NCI-H187 treated with DMSO at 0.1 percent for 48 hours (cell line): ENCODE results near the gene IDS.
"Not testable (repeated sequence)": the region's sequence is repeated elsewhere in the genome, so short reads cannot be mapped to it uniquely, and the experiment has no call there.

Experiments
- DNase-seq: peaks from one replicate; lab custom pipeline; 2025; lab: John Stamatoyannopoulos, UW

Gene IDS

DNA sequence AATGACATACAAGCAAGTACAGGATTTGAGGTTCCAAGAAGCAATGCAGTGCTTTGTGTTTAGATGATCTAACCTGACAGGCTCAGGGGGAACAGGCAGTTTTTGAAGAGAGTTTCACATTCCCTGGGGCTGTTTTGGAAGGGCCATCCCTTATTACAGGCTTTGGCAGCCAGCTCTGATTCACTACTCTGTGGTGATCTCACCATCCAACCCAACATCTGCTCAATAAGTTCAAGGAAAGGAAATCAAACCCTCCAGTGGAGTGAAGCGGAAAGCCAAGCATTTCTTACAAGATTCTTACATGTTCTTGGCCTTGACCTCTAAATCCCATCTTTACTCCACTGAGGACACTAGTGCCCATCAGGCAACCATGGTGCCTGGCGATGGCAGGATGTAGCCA is 7.5 kb downstream of the IDS start:
- DNase-seq = no peak

DNA sequence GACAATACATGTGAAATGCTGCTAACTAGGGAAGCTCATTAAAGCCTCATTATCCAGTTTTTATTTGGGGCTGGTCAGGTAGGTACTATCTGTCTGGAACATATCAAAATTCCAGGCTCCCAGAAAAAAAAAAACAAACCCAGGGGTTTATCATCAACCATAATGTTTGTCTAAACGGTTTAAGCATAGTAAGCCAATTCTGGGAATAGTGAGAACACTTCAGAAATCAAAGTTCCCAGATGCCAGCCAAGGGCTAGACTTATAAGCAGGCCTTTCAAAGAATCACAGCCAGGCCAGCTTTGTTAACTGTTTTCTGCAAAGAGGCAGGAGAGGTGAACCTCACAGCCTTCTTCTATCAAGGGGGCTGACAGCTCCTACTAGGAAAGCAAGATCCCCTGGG is 8.1 kb downstream of the IDS start:
- no peak for DNase-seq

DNA sequence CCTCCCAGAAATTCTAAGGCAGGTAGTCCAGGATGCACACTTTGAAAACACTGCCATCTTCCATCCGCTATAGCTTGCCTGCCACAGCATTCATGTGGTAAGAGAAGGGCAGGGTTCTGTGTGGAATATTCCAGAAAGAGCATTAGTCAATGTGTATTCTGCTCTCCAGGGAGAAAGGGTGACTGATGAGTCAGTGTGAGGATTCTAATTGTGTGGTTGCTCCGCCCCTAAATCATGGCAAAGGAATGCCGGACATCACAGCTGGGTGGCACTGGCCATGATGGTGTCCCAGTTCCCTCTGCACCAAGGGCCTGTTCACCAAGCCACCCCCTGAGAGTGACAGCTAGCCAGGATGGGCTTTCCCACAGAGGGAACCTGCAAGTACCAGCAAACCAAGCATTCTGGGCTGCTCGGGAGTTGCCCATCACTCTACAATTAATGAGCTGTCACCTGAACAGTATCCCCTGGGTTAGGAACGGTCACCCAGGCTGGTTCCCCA is 9.5 kb downstream of the IDS start:
- DNase-seq = no peak

DNA sequence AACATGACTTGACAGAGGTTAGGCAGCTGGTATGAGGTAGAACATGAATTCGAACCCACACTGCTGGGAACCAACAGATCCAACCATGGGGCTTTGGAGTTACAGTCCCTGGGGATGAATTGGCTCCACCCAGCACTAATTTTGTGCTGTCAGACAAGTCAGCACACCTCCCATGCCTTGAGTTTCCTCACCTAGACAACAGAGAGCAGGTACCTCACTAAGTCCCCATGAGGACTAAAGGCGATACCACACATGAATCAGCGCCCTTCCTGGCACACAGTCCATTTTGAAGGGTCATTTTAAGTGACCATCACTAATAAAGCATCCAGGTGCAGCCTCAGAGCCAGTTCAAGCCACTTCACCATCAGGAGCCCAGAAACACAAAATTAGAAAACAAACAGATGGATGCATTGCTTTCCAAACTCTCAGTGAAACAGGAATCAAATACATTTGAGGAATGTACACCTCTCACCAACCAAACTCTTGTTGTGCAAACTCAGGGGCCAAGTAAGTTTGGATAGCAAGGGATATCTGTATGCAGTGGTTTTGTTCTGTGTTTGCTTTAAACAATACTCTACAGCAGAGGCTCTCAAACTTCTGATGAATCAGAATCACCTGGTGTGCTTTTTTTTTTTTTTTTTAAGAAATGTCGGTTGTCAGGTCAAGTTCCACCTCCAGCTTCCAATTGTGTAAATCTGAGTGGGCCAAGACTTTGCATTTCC is 10.1 kb downstream of the IDS start:
- DNase-seq = no peak

DNA sequence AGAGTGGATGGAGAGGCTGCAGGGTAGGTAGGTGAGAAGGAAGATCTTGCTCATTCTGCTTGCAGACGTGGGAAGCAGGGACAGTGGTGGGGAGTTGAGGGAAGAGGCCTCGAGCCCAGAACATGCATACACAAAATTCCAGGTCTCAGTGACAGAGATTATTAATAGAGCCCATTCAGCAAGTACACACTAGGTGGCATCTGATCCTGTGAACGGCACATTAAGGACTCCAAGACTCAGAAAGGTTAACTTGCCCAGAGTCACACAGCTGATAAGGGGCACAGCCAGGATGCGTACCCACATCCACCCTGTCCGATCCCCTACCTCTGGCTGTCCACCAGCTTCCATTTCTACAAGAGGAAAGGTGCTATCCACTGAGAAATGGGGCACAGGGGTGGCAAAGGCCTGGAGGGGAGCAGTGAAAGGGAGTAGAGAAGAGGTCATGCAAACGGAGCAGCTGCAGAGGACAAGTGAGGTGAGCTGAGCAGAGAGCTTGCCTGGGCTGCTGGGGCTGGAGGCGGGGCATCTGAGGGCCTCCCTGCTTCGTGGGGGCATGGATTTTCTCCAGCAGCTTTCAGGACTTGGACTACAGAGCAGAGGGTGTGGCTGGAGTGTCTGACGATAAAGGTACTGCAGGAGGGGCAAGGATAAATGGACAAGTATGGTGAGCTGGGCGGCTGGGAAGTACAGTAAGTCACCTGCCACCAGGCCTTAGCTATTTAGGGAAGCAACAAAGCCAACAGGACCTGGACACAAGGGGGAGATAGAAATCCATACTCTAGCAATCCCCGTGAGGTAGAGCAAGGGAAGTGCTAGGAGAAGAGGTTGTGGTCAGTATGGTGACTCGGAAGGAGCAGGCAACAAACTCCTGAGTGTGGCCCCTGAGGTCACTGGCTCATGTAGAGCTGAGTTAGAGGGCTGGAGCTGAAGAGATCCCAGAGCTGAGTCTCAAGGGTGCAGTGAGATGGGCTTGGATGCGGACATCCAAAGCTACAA is 11.2 kb downstream of the IDS start:
- no peak for DNase-seq

DNA sequence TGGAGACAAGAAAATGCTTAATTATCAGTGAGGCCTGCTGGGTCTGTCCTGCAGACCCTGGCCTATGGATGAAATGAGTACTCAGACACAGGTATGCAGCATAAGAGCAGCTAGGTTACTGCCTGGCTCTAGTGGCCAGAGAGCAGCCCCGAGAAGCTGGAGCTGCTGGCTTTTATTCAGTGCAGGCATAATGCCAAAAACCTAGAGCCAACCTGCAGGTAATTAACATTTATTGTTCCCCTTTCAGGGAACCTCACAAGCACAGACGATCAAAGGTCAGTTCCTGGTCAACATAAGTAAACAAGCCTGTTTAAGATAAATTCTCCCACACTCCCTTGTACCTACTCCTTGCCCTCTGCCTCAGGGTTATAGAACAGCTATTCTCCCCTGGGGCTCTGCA is 13.3 kb downstream of the IDS start:
- no peak for DNase-seq

DNA sequence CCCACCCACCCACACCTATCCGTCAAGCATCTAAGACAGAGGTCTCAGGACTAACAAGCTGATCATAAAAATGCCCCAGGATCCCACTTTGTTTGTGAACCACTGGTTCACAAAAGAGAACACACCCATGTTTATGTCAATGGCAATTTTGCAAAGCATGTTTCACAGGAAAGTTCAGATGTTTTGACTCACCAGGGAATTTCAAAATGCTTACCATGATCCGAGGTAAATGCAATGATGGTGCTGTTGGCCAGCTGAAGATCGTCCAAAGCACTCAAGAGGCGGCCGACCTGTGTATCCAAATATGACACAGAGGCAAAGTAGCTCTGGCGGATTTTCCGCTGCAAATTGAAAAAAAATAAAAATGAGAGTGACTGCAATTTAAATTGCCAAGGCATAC is 15.0 kb downstream of the IDS start:
- no peak for DNase-seq

DNA sequence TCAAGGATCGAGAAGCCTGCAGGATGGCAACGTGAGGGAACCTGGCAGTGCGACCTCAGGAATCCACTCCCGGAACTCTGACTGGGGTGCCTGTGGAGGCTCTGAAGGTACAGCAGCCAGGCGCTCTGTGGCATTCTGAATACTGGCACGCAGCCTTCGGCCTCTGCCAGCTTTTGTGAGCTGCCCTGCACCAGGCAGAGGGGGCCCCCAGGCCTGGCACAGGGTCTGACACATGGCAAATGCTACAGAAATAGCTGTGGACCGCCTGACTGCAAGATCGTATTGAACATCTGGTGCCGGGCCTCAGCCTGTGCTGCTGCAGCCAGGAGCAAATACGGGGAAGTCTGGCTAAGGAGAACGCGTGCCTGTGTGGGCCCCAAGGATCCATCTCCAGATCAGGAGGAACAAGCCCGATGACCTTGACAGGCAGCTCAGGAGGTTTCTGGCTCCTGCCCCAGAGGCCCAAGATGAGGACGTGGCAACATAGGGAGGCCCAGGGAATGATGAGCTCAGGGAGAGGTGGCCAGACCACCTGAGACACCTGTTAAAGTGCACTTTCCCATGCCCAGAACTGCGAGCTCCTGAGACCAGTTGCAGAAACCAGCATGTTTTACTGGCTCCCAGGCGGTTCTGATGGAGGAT is 16.6 kb downstream of the IDS start:
- not testable (repeated sequence) for DNase-seq

DNA sequence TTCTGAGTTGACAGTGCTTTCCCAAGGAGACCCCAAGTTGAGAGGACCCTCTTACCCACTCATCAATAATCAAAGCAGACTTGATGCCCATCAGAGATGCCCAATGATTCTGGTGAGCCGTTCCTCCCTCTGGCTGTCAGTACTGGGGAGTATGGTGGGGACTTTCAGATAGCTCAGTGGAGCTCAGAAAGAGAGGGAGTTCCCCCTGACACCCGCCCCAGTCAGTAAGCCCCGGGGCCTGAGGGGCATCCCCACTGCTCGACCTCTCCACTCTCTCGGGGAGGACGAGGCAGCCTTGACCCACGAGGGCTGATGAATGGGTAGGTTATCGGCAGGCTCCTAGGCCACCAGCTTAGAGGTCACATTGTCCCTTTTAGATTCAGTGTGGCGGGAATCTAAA is 17.1 kb downstream of the IDS start:
- not testable (repeated sequence) for DNase-seq

DNA sequence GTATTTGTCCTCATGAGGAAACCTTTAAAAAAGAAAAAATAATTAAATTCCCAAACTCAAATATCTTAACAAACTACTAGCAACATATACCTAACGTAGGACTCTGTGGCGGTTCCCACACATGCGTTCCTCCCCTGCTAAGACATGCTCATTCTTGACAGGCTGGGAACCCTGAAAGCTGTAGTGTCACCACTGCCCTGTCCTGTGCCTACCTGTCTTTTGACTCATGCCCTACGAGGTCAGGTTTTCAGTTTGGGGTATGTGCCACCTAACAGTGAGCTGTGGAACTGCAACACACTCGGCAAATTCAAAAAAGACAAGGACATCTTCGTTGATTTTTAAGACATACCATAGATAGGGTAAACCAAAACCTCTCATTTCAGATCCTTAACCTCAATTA is 17.8 kb downstream of the IDS start:
- no peak for DNase-seq

DNA sequence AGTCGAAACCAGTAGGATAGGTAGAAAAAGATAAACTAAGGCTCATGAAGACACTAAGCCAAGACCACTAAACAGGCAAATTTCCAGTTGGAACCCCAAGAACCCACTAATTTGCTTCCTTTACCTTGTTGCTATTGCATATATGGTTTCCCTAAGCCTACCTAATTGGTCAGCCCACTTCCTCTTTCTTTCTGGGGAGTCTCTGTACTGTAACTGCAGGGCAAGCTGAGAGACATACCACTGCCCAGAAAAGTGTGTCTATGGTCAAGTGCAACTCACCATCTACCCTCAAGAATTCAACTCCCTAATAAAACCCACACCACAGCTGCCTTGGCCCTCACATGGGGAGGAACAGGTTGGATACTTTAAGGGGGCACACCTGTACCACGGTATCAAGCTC is 28.6 kb downstream of the IDS start:
- DNase-seq = no peak

DNA sequence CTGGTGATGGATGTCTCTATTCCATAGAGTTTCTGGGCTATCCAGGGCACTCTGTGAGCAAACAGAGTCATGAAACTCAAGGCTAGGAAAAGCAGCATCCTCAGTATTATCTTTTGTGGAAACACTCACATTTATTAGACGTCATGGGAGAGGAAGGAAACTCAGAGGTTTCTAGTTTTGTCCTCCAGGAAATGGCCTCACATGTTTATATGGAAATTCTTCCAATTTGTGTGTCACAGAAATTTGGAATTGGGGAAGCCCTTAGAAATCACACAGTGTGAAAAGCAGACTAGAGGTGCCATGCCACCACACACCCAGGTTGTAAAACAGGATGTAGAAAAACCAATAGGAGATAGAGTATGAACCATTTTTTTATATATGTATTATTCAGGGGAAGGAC is 31.1 kb downstream of the IDS start:
- no peak for DNase-seq

DNA sequence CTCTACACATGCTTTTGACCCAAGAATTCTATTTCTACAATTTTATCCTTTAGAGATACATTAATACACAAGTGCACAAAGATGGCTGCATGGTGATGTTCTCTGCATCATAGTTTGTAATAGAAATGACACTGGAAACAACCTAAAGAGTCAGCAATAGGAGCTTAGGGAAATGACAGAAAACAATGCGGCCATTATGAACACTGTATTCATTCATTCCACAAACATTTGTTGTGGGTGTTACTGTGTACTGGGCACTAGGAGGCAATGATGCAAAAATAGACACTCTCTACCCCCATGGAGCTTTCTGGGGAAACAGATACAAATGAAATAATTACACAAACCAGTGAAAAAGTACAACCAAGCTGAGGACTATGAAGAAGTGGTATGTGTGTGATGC is 32.0 kb downstream of the IDS start:
- DNase-seq = no peak

DNA sequence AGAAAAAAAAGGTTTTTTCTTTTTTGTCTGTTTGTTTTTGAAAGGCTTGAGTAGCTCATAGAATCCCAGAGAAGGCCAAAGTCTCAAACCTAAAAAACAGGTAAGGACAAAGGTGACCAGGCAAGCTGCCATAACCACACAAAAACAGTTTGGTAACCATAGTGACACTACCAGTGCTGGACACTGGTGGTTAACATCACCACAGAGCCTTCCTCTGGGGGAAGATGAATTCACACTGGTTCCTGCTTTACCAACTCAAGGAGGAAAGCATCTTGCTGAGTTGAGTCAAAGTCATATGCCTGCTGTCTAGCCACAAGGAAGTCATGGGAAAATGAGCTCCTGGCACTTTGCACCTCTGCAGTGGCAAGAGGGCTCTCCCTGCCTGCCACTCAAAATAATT is 32.5 kb downstream of the IDS start:
- no peak for DNase-seq

DNA sequence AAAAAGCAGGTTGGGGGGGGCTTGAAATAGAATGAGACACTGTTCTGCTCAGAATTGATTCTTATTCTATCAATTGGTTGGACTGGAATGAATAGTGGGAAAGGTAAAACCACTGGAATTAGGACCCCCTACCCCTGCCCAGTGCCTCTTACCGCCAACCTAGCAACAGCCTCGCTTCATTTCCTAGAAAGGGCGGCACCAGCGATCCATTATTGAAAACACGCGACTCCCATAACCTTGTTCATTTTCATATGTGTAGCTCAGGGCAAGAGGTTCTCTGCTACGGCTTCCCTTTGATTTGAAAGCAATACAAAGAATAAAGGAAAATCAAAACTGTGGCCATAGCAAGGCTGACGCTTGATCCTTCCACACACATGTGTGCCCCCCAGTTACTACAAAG is 33.7 kb downstream of the IDS start:
- no peak for DNase-seq

DNA sequence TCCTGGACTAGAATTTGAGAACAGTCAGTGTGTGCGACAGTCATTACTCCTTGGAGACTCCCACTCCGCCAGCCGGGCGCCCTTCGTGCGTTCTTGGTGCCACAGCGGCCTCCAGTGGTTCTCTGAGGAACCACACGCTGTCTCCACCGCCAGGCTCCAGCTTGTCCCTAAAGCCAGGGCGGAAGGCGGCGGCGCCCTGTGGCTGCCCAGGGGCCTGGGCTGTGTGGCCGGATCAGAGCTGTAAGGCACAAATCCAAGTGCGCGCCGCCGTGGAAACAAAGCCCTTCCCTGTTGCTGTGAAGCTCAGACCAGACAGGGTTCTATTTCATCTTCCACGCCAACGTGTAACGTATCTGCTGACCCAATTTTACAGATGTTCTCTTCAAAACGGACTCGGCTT is 34.2 kb downstream of the IDS start:
- DNase-seq = peak; percentile 37

DNA sequence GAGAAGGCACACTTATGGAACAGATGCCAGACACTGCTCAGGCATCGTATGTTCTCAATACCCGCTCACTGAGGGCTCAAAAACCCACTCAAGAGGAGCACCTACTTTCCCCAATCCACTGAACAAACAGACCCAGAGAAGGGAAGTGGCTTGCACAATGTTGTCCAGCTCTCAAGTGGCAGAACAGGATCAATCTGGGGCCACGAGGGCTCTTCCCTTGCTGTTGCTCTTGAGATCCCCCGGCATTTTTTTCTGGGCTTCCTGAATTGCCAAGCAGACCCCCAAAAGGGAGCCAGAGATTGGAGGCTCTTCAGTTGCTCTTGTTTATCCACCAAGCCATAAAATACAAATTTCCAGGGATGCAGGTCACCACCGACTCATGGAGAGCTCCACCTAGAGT is 35.7 kb downstream of the IDS start:
- DNase-seq = no peak

DNA sequence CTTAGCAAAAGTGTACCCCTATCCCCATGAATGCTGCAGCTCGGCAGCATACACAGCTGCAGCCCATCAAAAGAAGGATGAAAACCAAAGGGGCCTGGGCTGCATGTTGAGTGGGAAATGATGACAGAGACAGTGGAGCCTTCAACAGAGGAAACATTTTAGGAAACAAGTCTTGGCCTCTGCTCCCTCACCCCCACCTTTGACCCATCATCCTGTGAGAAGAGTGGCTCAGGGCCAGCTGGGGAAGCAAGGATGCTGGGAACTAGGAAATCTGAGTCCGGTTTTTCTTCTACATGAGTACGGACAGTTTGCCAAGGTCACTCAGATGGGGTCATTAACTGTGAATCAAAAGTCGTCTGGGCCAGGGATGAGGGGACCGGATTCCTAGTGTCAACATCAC is 37.2 kb downstream of the IDS start:
- DNase-seq = no peak

DNA sequence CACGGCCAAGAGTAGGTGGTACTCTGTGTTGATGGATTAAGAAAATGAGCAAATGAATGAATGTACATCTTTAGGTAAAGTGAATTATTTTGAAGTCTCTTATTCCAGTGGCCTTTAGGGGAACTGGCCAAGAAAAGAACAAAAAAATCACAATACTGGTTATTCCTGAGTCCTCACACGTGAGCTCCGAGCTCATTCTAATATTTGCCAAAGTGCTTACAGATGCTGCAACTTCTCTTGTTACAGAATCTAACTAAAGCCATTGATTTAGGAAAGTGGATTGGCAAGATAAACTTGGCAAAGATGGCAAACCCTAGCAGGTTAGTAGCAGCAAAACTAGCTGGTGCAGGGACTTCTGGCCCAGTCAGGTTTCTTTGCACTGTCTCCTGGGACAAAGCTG is 37.6 kb downstream of the IDS start:
- no peak for DNase-seq

DNA sequence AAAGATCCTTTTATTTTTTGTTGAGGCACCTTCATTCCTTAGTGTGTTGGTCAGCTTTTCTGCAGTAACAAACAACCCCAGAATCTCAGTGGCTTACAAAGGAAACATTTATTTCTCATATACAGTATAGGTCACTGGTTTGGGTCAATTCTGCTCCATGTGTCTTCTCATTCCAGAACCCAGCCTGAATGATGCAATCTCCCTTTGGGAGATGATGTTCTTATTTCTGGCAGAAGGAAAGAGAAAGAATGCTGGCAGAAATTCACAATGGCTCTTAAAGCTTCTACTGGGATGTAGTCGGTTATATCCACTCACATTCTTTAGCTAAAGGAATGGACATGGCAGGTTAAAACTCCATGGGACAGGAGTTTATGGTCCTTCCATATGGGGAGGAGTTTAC is 42.3 kb downstream of the IDS start:
- DNase-seq = no peak

DNA sequence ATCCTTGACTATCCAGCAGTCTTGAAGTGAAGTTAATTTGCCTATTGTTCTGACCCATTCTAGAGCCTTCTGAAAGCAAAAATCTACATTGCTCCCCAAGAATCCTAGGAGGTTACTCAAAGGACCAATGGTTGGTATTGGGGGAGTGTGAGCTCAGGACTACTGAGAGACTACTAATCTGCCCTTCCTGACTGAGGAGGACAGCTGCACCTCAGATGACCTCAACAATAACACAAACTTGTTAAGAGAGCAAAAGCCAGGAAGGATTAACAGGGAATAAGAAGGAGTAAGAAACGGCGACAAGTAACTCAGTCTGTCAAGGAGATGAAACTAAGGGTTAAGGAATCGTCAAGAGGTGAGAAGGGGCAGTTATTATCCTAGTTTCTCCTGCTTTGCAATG is 43.4 kb downstream of the IDS start:
- no peak for DNase-seq

DNA sequence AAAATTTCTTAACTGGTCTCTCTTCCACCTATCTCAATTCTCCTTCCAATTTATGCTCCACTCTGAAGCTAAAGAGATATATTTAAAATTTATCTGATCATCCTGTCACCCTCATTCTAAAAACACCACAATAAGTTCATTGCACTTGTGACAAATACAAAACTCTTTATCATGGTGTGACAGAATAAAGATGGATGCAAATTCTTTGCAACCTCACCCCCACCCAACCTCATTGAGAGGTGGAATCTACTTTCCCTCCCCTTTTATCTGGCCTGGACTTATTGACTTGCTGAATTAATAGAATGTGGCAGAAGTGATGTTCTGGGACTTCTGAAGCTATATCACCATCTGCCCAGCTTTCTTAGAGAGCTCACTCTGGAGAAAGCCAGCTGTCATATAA is 46.5 kb downstream of the IDS start:
- DNase-seq = no peak
